ENCODE data around the gene DZIP1L.
"Not testable (repeated sequence)": the region's sequence is repeated elsewhere in the genome, so short reads cannot be mapped to it uniquely, and the experiment has no call there.

The DZIP1L gene, protein sequence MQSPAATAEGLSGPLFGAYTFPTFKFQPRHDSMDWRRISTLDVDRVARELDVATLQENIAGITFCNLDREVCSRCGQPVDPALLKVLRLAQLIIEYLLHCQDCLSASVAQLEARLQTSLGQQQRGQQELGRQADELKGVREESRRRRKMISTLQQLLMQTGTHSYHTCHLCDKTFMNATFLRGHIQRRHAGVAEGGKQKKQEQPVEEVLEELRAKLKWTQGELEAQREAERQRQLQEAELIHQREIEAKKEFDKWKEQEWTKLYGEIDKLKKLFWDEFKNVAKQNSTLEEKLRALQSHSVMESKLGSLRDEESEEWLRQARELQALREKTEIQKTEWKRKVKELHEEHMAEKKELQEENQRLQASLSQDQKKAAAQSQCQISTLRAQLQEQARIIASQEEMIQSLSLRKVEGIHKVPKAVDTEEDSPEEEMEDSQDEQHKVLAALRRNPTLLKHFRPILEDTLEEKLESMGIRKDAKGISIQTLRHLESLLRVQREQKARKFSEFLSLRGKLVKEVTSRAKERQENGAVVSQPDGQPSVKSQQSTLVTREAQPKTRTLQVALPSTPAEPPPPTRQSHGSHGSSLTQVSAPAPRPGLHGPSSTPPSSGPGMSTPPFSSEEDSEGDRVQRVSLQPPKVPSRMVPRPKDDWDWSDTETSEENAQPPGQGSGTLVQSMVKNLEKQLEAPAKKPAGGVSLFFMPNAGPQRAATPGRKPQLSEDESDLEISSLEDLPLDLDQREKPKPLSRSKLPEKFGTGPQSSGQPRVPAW

GRCh38 chr3:138114988-138115971, at the start of gene DZIP1L:
DZIP1L (minus strand) TSS chr3:138115608; CDS start chr3:138103971, 11,637 bp downstream.
- H3K4me3 ChIP-seq (replicated peaks; ENCODE audit: low read depth, low read length), result peak within 1 kb of the TSS; percentile 76
- TF ChIP-seq, protein P1, sequence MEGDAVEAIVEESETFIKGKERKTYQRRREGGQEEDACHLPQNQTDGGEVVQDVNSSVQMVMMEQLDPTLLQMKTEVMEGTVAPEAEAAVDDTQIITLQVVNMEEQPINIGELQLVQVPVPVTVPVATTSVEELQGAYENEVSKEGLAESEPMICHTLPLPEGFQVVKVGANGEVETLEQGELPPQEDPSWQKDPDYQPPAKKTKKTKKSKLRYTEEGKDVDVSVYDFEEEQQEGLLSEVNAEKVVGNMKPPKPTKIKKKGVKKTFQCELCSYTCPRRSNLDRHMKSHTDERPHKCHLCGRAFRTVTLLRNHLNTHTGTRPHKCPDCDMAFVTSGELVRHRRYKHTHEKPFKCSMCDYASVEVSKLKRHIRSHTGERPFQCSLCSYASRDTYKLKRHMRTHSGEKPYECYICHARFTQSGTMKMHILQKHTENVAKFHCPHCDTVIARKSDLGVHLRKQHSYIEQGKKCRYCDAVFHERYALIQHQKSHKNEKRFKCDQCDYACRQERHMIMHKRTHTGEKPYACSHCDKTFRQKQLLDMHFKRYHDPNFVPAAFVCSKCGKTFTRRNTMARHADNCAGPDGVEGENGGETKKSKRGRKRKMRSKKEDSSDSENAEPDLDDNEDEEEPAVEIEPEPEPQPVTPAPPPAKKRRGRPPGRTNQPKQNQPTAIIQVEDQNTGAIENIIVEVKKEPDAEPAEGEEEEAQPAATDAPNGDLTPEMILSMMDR (IDR thresholded peaks at IDR 0.05; ENCODE audit: low read length, missing control alignments), result no peak
- DNase-seq (ENCODE audit: low read depth), result peak; percentile 66

DNA sequence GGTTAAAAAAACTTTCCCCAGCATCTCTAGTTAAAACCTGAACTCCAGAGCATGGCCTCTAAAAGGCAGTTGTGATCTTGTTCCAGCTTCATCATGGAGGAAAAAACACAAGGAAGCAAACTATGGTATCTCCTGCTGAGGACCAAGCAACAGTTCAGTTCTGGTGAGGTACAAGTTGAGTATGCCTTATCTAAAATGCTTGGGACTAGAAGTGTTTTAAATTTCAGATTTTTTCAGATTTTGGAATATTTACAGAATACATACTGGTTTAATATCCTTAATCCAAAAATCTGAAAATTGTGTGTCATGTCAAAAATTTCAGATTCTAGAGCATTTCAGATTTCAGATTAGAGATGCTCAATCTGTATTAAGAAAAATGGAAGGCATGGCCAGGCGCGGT, 49.7 kb upstream of the DZIP1L start:
- H3K4me3 ChIP-seq (replicated peaks; ENCODE audit: low read depth, low read length), result no peak overlapping the region
- DNase-seq (ENCODE audit: low read depth), result no peak
- TF ChIP-seq, protein P1 (IDR thresholded peaks at IDR 0.05; ENCODE audit: low read length, missing control alignments), result no peak

DNA sequence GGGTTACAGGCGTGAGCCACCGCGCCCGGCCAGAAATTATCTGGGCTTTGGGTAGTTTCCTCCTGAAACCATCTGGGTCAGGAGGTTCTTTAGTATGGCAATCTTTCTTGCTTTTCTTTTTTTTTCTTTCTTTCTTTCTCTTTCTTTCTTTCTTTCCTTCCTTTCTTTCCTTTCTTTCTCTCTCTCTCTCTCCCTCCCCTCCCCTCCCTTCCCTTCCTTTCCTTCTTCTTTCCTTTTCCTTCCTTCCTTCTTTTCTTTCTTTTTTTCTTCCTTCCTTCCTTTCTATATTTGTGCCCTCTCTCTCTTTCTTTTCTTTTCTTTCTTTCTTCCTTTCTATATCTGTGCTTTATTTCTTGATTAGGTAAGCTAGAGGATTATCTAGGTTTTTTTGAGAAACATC, 42.3 kb upstream of the DZIP1L start:
- DNase-seq (ENCODE audit: low read depth), result no peak
- TF ChIP-seq, protein P1 (IDR thresholded peaks at IDR 0.05; ENCODE audit: low read length, missing control alignments), result no peak
- no peak overlapping the region for H3K4me3 ChIP-seq (replicated peaks; ENCODE audit: low read depth, low read length)

GRCh38 chr3:138154534-138154933, 39.1 kb upstream of the DZIP1L start:
- no peak for DNase-seq (ENCODE audit: low read depth)
- H3K4me3 ChIP-seq (replicated peaks; ENCODE audit: low read depth, low read length), result no peak overlapping the region
- TF ChIP-seq, protein P1 (IDR thresholded peaks at IDR 0.05; ENCODE audit: low read length, missing control alignments), result no peak

DNA sequence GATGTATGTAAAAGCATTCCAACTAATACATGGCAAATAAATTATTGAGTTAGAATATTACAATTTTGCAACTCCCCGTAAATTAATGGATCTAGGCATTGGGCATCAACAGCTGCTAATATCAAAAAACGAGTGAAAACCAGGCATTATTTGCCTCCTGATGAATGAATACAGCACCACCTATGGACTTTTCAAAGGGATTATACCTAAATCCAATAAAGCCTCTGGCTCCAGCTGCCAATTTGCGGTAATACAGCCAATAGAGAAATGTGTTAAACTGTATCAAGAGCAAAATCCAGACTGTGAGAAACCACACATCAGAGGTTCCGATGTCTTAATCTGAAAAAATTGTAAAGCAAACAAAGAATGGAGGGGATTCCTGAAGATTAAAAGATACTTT, 33.1 kb upstream of the DZIP1L start:
- no peak overlapping the region for H3K4me3 ChIP-seq (replicated peaks; ENCODE audit: low read depth, low read length)
- TF ChIP-seq, protein P1 (IDR thresholded peaks at IDR 0.05; ENCODE audit: low read length, missing control alignments), result no peak
- DNase-seq (ENCODE audit: low read depth), result no peak

DNA sequence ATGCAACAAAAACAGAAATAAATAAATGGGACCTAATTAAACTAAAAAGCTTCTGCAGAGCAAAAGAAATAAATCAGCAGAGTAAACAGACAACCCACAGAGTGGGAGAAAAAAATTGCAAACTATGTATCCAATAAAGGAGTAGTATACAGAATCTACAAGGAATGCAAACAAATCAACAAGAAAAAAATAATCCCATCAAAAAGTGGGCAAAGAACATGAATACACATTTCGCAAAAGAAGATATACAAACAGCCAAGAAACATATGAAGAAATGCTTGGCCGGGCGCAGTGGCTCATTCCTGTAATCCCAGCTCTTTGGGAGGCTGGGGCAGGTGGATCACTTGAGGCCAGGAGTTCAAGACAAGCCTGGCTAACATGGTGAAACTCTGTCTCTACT, 26.8 kb upstream of the DZIP1L start:
- DNase-seq (ENCODE audit: low read depth), result not testable (repeated sequence)

More for the DNA sequence above, 26.8 kb upstream of the DZIP1L start:
- not testable (repeated sequence) for H3K4me3 ChIP-seq (replicated peaks; ENCODE audit: low read depth, low read length)

All from fibroblast of pulmonary artery (primary cell).